Sigmoid colon (tissue), 7 donors: ENCODE measurements around the gene CEND1. TPM values are rescaled to one million over a fixed set of nuclear protein-coding genes. Genes with fewer than 3 reads are reported as not detected.
"Not testable (repeated sequence)": the region's sequence is repeated elsewhere in the genome, so short reads cannot be mapped to it uniquely, and the experiment has no call there.

Experiments
- DNase-seq: peaks from one replicate; pipeline ENCODE4 v3.0.0-alpha.2; 2019
- H3K27ac ChIP-seq, 4 donors: fragments of 200-600 bp; sonication (generic); one replicate each; pipeline ENCODE4 v1.5.1; 2016 to 2019; ENCODE audit warnings: mild to moderate bottlenecking in 1 of 4
- H3K27me3 ChIP-seq, 3 donors: fragments of 200-600 bp; sonication (generic); one replicate each; pipeline ENCODE4 v1.5.1; 2019; ENCODE audit warnings: mild to moderate bottlenecking in 1 of 3
- H3K36me3 ChIP-seq, 4 donors: fragments of 200-600 bp; sonication (generic); one replicate each; pipeline ENCODE4 v1.5.1; 2016 to 2019
- H3K4me1 ChIP-seq, 4 donors: fragments of 200-600 bp; sonication (generic); one replicate each; pipeline ENCODE4 v1.5.1; 2017 to 2019
- H3K4me3 ChIP-seq, 4 donors: fragments of 200-600 bp; sonication (generic); one replicate each; pipeline ENCODE4 v1.5.1; 2017 to 2019; ENCODE audit warnings: mild to moderate bottlenecking in 2 of 4, moderate library complexity in 1 of 4
- H3K9me3 ChIP-seq, 4 donors: fragments of 200-600 bp in 3 of 4; sonication (generic) in 3 of 4; one replicate each; pipeline versions ENCODE4 v1.5.1 to v1.6.1; 2013 to 2019
- CTCF ChIP-seq, 4 experiments: fragments of 450-650 bp in 3 of 4; fragments of 200-600 bp in 1 of 4; IDR thresholded peaks; one replicate each; pipeline ENCODE4 v1.5.1; 2016 to 2019; ENCODE audit warnings: antibody characterized with exemption in 4 of 4, mild to moderate bottlenecking in 3 of 4, moderate library complexity in 2 of 4
- EP300 ChIP-seq, 4 donors: sonication (generic); formaldehyde crosslinking; IDR thresholded peaks; one replicate each; pipeline ENCODE4 v1.6.1; 2017; ENCODE audit warnings: antibody characterized with exemption in 4 of 4
- POLR2A ChIP-seq, 2 donors: fragments of 450-650 bp; IDR thresholded peaks; one replicate each; pipeline ENCODE4 v1.6.1; 2016; ENCODE audit warnings: antibody characterized with exemption in 2 of 2, mild to moderate bottlenecking in 2 of 2, moderate library complexity in 2 of 2
- POLR2AphosphoS5 ChIP-seq, 4 donors: sonication (generic); formaldehyde crosslinking; IDR thresholded peaks; one replicate each; pipeline ENCODE4 v1.6.1; 2017; ENCODE audit warnings: antibody characterized with exemption in 4 of 4
- WGBS, 2 donors: extraction: QIAGEN DNeasy Blood & Tissue Kit; methylation state at CpG; one replicate each; pipeline ENCODE4 v1.1.7; 2013; 5-methylcytosine and 5-hydroxymethylcytosine counted together
- intact Hi-C: fragments of 100-400 bp; cut with DNase I; formaldehyde crosslinking; loops from one replicate; pipeline ENCODE4 v1.15.1; 2023
- polyA plus RNA-seq, 3 donors: library from polyadenylated mRNA; stranded (reverse); fragments of 200-250 nt; gene quantifications; one replicate each; pipeline ENCODE4 v1.2.3, GENCODE V29; 2013
- small RNA-seq, 3 donors: library from RNA; depleted of rRNA; stranded (forward); fragments of <200 nt; gene quantifications; one replicate each; pipeline ENCODE3, GENCODE V24; 2016
- total RNA-seq, 4 donors: library from RNA; depleted of rRNA; stranded (reverse); fragments of >200 nt; gene quantifications; one replicate each; pipeline ENCODE4 v1.1.0, GENCODE V29; 2016
- donor health status: healthy with polysubstance abuse.
- donor health status: Bipolar disorder and iron deficiency.
- donor health status: healthy.

CEND1 gene
- total and polyA plus RNA-seq, 7 donors, result 1.8 to 3.6 (median 2.2) TPM; not detected in 2

- H3K9me3 ChIP-seq, result no peaks in the 10 kb centered on the region
- TF ChIP-seq POLR2AphosphoS5 (IDR thresholded peaks at IDR 0.05) (no peak), EP300 (IDR thresholded peaks at IDR 0.05) (no peak), POLR2A (IDR thresholded peaks at IDR 0.05) (no peak), CTCF (IDR thresholded peaks at IDR 0.05) (no peak)
- H3K36me3 ChIP-seq, result no peaks in the 10 kb centered on the region
- no peak for DNase-seq
- H3K4me1 ChIP-seq, result peaks cover 0 to 30% (median 22%) of the 10 kb centered on the region in 4 donors
- H3K27ac ChIP-seq, result no peak overlapping the region
- H3K4me3 ChIP-seq, result no peak overlapping the region
- peaks cover 0 to 4% (median 0%) of the 10 kb centered on the region in 3 donors for H3K27me3 ChIP-seq
- 28 to 40% methylated on average over 1 of the region's 1 CpG for WGBS, 2 donors
- intact Hi-C loops, result loop anchor here (5.0 kb wide), 1 partner anchor 52 kb away; the partner anchor contains the start of gene SLC25A22
These were observed 44.5 kb downstream of the CEND1 start for GRCh38 chr11:745428-745827.

GRCh38 chr11:742571-743201, 47.2 kb downstream of the CEND1 start:
- DNase-seq, result no peak

GRCh38 chr11:742156-742546, 47.7 kb downstream of the CEND1 start:
- no peak overlapping the region for H3K27ac ChIP-seq
- H3K9me3 ChIP-seq, result no peaks in the 10 kb centered on the region
- WGBS, 2 donors, result 60 to 90% methylated on average over 3 of the region's 3 CpGs
- intact Hi-C loops, result no loop called here
- TF ChIP-seq POLR2A (IDR thresholded peaks at IDR 0.05), result no peak
- TF ChIP-seq POLR2AphosphoS5 (IDR thresholded peaks at IDR 0.05), result no peak
- no peak for TF ChIP-seq CTCF (IDR thresholded peaks at IDR 0.05)
- TF ChIP-seq EP300 (IDR thresholded peaks at IDR 0.05), result no peak
- H3K36me3 ChIP-seq, result no peaks in the 10 kb centered on the region
- no peak for DNase-seq
- peaks cover 0 to 9% (median 7%) of the 10 kb centered on the region in 4 donors for H3K4me1 ChIP-seq
- H3K27me3 ChIP-seq, result peaks cover 0 to 4% (median 0%) of the 10 kb centered on the region in 3 donors
- no peak overlapping the region for H3K4me3 ChIP-seq

More at GRCh38 chr11:742571-743201, 47.2 kb downstream of the CEND1 start:
- Histone ChIP-seq H3K36me3 (no peaks in the 10 kb centered on the region), H3K4me1 (peaks cover 0 to 9% (median 7%) of the 10 kb centered on the region in 4 donors), H3K27ac (no peak overlapping the region), H3K9me3 (no peaks in the 10 kb centered on the region), H3K4me3 (no peak overlapping the region), H3K27me3 (peaks cover 0 to 4% (median 0%) of the 10 kb centered on the region in 3 donors)
- intact Hi-C loops, result no loop called here
- WGBS, 2 donors, result 93% methylated on average over 4 of the region's 4 CpGs
- TF ChIP-seq EP300 (IDR thresholded peaks at IDR 0.05), result no peak
- no peak for TF ChIP-seq CTCF (IDR thresholded peaks at IDR 0.05)
- TF ChIP-seq POLR2AphosphoS5 (IDR thresholded peaks at IDR 0.05), result no peak
- no peak for TF ChIP-seq POLR2A (IDR thresholded peaks at IDR 0.05)

GRCh38 chr11:737899-738298, 52.0 kb downstream of the CEND1 start:
- H3K27ac ChIP-seq, intact Hi-C loops, H3K4me3 ChIP-seq, H3K4me1 ChIP-seq, H3K36me3 ChIP-seq, DNase-seq, H3K9me3 ChIP-seq: not testable (repeated sequence)
- 34 to 38% methylated on average over 10 of the region's 10 CpGs for WGBS, 2 donors
- H3K27me3 ChIP-seq, result peaks cover 0 to 13% (median 0%) of the 10 kb centered on the region in 3 donors

- 32 to 54% methylated on average over 11 of the region's 11 CpGs for WGBS, 2 donors
These were observed 52.5 kb downstream of the CEND1 start for GRCh38 chr11:737366-737765.

More at GRCh38 chr11:737366-737765, 52.5 kb downstream of the CEND1 start:
- Histone ChIP-seq H3K36me3 (no peaks in the 10 kb centered on the region), H3K4me1 (no peaks in the 10 kb centered on the region), H3K4me3 (no peak overlapping the region), H3K27me3 (peaks cover 0 to 13% (median 0%) of the 10 kb centered on the region in 3 donors), H3K27ac (no peak overlapping the region), H3K9me3 (no peaks in the 10 kb centered on the region)
- intact Hi-C loops, result no loop called here
- TF ChIP-seq POLR2AphosphoS5 (IDR thresholded peaks at IDR 0.05) (no peak), EP300 (IDR thresholded peaks at IDR 0.05) (no peak), POLR2A (IDR thresholded peaks at IDR 0.05) (no peak), CTCF (IDR thresholded peaks at IDR 0.05) (no peak)
- no peak for DNase-seq

Small RNA genes within 50 kb of the gene (small RNA-seq; reads per million reads assigned to genes)
- 0 reads per million in 3 donors for gene SNORA52

Other genes with a start within 250 kb of the CEND1 start
- 1 to 10 TPM in 1 of 4 donors, under 1 TPM in 2, not detected in 1; 0.66 to 1.4 (median 0.68) TPM for gene LMNTD2, start 229.4 kb downstream of the CEND1 start, total RNA-seq
- gene LMNTD2, start 229.4 kb downstream of the CEND1 start, polyA plus RNA-seq, result 1 to 10 TPM; 1.2 to 6.3 (median 3.5) TPM
- gene RASSF7, start 229.1 kb downstream of the CEND1 start, total RNA-seq, result 1 to 10 TPM; 3.0 to 5.4 (median 3.8) TPM
- gene RASSF7, start 229.1 kb downstream of the CEND1 start, polyA plus RNA-seq, result 100 to 1,000 TPM in 1 of 3 donors, 10 to 100 TPM in 2; 72.4 to 122 (median 94.9) TPM
- gene PHRF1, start 213.6 kb downstream of the CEND1 start, total RNA-seq, result 10 to 100 TPM; 11.8 to 21.2 (median 17.9) TPM
- 10 to 100 TPM in 2 of 3 donors, 1 to 10 TPM in 1; 6.6 to 29.3 (median 11.3) TPM for gene PHRF1, start 213.6 kb downstream of the CEND1 start, polyA plus RNA-seq
- gene IRF7, start 174.1 kb downstream of the CEND1 start, total RNA-seq, result 10 to 100 TPM in 3 of 4 donors, 1 to 10 TPM in 1; 8.6 to 18.2 (median 14.2) TPM
- gene IRF7, start 174.1 kb downstream of the CEND1 start, polyA plus RNA-seq, result 10 to 100 TPM; 10.8 to 73.9 (median 26.8) TPM
- gene CDHR5, start 165.1 kb downstream of the CEND1 start, total RNA-seq, result 1 to 10 TPM in 2 of 4 donors, not detected in 2; 1.8 to 1.9 TPM
- 100 to 1,000 TPM in 1 of 3 donors, 10 to 100 TPM in 2; 18.0 to 136 (median 29.4) TPM for gene CDHR5, start 165.1 kb downstream of the CEND1 start, polyA plus RNA-seq
- gene SCT, start 162.9 kb downstream of the CEND1 start, total RNA-seq, result not detected
- gene SCT, start 162.9 kb downstream of the CEND1 start, polyA plus RNA-seq, result 1 to 10 TPM in 1 of 3 donors, not detected in 2; 1.1 TPM
- 1 to 10 TPM in 1 of 4 donors, under 1 TPM in 1, not detected in 2; 0.41 to 2.2 TPM for gene DRD4, start 152.8 kb downstream of the CEND1 start, total RNA-seq
- gene DRD4, start 152.8 kb downstream of the CEND1 start, polyA plus RNA-seq, result under 1 TPM in 1 of 3 donors, not detected in 2; 0.28 TPM
- gene DEAF1, start 94.9 kb downstream of the CEND1 start, total RNA-seq, result 10 to 100 TPM; 15.1 to 29.6 (median 22.2) TPM
- 10 to 100 TPM; 11.3 to 18.6 (median 14.4) TPM for gene DEAF1, start 94.9 kb downstream of the CEND1 start, polyA plus RNA-seq
- gene TMEM80, start 94.3 kb downstream of the CEND1 start, total RNA-seq, result 10 to 100 TPM; 20.9 to 41.5 (median 39.6) TPM
- gene TMEM80, start 94.3 kb downstream of the CEND1 start, polyA plus RNA-seq, result 10 to 100 TPM in 2 of 3 donors, 1 to 10 TPM in 1; 7.9 to 27.6 (median 25.7) TPM
- gene EPS8L2, start 83.9 kb downstream of the CEND1 start, total RNA-seq, result 10 to 100 TPM in 2 of 4 donors, 1 to 10 TPM in 2; 5.4 to 15.6 (median 11.6) TPM
- gene EPS8L2, start 83.9 kb downstream of the CEND1 start, polyA plus RNA-seq, result 100 to 1,000 TPM; 153 to 168 (median 155) TPM
- 100 to 1,000 TPM in 2 of 4 donors, 10 to 100 TPM in 2; 94.6 to 133 (median 108) TPM for gene TALDO1, start 42.6 kb downstream of the CEND1 start, total RNA-seq
- gene TALDO1, start 42.6 kb downstream of the CEND1 start, polyA plus RNA-seq, result 100 to 1,000 TPM; 142 to 177 (median 170) TPM
- gene GATD1, start 12.6 kb downstream of the CEND1 start, total RNA-seq, result 10 to 100 TPM in 3 of 4 donors, 1 to 10 TPM in 1; 6.7 to 26.3 (median 14.9) TPM
- 10 to 100 TPM in 2 of 3 donors, 1 to 10 TPM in 1; 7.8 to 55.9 (median 40.0) TPM for gene GATD1, start 12.6 kb downstream of the CEND1 start, polyA plus RNA-seq
- 1 to 10 TPM; 3.8 to 7.2 (median 5.4) TPM for gene SLC25A22, start 8.2 kb upstream of the CEND1 start, total RNA-seq
- 10 to 100 TPM in 1 of 3 donors, 1 to 10 TPM in 2; 7.8 to 26.4 (median 9.7) TPM for gene SLC25A22, start 8.2 kb upstream of the CEND1 start, polyA plus RNA-seq
- gene PIDD1, start 15.1 kb upstream of the CEND1 start, total RNA-seq, result 10 to 100 TPM in 2 of 4 donors, 1 to 10 TPM in 2; 6.7 to 26.6 (median 11.4) TPM
- gene PIDD1, start 15.1 kb upstream of the CEND1 start, polyA plus RNA-seq, result 10 to 100 TPM in 1 of 3 donors, 1 to 10 TPM in 2; 4.9 to 28.8 (median 6.0) TPM
- gene RPLP2, start 19.9 kb upstream of the CEND1 start, total RNA-seq, result 100 to 1,000 TPM; 405 to 632 (median 412) TPM
- 1,000 to 10,000 TPM; 1,208 to 2,533 (median 1,777) TPM for gene RPLP2, start 19.9 kb upstream of the CEND1 start, polyA plus RNA-seq
- 10 to 100 TPM; 26.3 to 39.6 (median 34.6) TPM for gene PNPLA2, start 28.8 kb upstream of the CEND1 start, total RNA-seq
- gene PNPLA2, start 28.8 kb upstream of the CEND1 start, polyA plus RNA-seq, result 100 to 1,000 TPM in 1 of 3 donors, 10 to 100 TPM in 2; 35.4 to 137 (median 47.6) TPM
- 1 to 10 TPM; 1.5 to 9.5 (median 4.6) TPM for gene CRACR2B, start 37.8 kb upstream of the CEND1 start, total RNA-seq
- gene CRACR2B, start 37.8 kb upstream of the CEND1 start, polyA plus RNA-seq, result 100 to 1,000 TPM in 1 of 3 donors, 10 to 100 TPM in 2; 32.1 to 149 (median 46.8) TPM
- gene CD151, start 42.9 kb upstream of the CEND1 start, total RNA-seq, result 100 to 1,000 TPM in 3 of 4 donors, 10 to 100 TPM in 1; 84.4 to 343 (median 278) TPM
- 100 to 1,000 TPM in 1 of 3 donors, 10 to 100 TPM in 2; 91.9 to 436 (median 92.7) TPM for gene CD151, start 42.9 kb upstream of the CEND1 start, polyA plus RNA-seq
- gene POLR2L, start 52.4 kb upstream of the CEND1 start, total RNA-seq, result 10 to 100 TPM; 34.9 to 75.3 (median 52.0) TPM
- 100 to 1,000 TPM; 139 to 198 (median 143) TPM for gene POLR2L, start 52.4 kb upstream of the CEND1 start, polyA plus RNA-seq
- gene TSPAN4, start 52.8 kb upstream of the CEND1 start, total RNA-seq, result 10 to 100 TPM; 79.2 to 92.7 (median 82.9) TPM
- gene TSPAN4, start 52.8 kb upstream of the CEND1 start, polyA plus RNA-seq, result 10 to 100 TPM in 2 of 3 donors, 1 to 10 TPM in 1; 8.8 to 41.0 (median 15.0) TPM
- 10 to 100 TPM; 45.7 to 52.3 (median 48.0) TPM for gene CHID1, start 120.7 kb upstream of the CEND1 start, total RNA-seq
- 10 to 100 TPM; 16.9 to 52.0 (median 18.0) TPM for gene CHID1, start 120.7 kb upstream of the CEND1 start, polyA plus RNA-seq
- 10 to 100 TPM; 42.6 to 78.4 (median 53.1) TPM for gene AP2A2, start 135.8 kb upstream of the CEND1 start, total RNA-seq
- 10 to 100 TPM; 21.0 to 47.0 (median 31.4) TPM for gene AP2A2, start 135.8 kb upstream of the CEND1 start, polyA plus RNA-seq
- not detected for gene MUC6, start 246.6 kb upstream of the CEND1 start, total RNA-seq
- gene MUC6, start 246.6 kb upstream of the CEND1 start, polyA plus RNA-seq, result under 1 TPM in 2 of 3 donors, not detected in 1; under 0.01 to 0.04 TPM